Effector CD8-positive, alpha-beta T cell (primary cell): ENCODE measurements around the gene SURF6.
"Not testable (repeated sequence)": the region's sequence is repeated elsewhere in the genome, so short reads cannot be mapped to it uniquely, and the experiment has no call there.

ENCODE experiments used
- DNase-seq: peaks from one replicate; lab custom pipeline; 2025; lab: John Stamatoyannopoulos, UW
- total RNA-seq, 4 experiments: gene quantifications; one replicate each; lab custom pipeline; 2026; lab: John Stamatoyannopoulos, UW

SURF6 gene
- total RNA-seq = 61.6 to 90.6 (median 75.5) reads per million in 4 experiments

DNA sequence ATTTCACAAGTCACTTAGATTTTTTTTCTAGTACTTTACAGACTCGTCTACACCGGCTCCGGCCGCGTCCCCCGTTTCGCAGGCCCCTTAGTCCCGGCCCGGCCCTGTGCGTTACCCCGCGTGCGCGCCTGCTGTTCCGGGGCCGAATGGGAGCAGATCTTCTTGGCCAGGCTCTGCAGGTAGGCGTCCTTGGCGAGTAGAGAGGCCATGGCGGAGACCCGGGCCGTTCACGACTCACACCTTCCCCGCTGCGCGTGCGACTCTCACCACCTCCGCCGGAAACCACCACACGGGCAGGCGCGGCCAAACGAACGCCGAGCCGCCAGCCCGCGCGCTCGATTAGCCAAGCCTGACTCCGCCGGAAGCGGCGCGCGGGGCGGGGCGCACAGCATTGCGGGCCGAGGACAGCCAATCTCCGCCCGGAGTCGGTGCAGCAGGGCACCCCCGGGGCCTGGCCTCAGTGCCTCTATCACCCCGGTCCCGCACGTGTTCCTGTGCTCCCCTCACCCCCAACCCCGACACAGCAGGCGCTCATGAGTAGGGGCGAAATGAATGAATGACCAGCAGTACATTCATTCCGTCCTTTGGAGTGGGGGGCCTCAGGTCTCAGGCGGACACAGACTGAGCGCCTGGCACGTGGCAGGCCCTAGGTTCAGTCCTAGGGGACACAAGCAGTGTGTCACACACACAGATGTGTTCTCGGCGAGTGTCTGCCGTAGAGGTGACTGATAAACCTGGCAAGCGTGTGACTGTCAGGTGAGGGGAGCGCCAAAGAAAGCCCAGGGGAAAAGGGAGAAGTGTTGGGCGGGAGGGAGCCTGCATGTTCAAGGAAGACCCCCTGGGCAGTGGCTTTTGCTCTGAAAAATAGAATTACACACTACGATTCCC lies at the start of gene SURF6:
Gene SURF6, minus strand, starts transcription at position 265 of the 888 bp plus-strand sequence. Its CDS starts 56 bp downstream, at position 209.
- DNase-seq = peak; percentile 88

DNA sequence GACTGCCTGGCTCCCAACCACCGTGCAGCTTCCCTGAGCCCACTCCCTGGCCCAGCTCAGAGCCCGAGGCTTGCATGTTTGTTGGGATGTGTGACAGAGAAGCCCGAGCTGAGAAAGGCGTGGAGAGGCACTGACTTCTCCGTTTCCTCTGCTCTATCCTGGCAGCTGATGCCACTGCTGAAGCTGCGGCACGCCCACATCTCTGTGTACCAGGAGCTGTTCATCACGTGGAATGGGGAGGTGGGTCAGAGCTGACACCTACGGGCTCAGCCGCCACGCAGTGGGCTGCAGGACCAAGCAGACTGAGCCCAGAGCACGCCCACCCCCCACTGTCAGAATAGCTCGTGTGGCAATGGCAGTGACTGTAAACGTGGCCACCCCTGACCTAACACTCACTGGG lies 49.5 kb upstream of the SURF6 start:
- DNase-seq = no peak

DNA sequence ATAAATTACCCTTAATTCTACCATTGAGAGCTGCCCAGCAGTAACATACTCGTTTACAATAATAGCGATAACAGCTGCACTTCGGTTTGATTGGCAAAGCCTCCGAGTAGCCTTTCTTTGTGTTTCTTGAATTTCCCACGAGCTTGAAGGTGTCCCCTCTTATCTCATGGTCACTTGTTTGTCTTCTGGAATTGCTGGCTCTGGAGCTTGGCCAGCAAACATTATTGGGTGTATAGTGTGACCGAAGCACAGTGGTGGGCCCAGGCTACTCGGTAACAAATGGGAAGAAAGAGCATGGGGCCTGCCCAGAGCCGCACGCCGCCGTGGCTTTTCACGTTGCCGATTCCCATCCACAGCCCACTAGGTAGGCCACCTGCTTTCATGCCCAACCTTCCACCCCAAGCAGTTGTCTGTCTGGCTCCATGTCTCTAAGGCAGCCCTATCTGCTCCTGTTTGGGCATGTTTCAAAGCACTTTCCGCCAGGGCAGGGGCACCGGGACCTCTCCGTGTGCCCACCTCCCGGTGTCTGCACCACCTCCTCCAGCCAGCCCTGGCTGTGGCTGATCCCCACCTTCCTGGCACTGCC lies 48.8 kb upstream of the SURF6 start:
- no peak for DNase-seq

DNA sequence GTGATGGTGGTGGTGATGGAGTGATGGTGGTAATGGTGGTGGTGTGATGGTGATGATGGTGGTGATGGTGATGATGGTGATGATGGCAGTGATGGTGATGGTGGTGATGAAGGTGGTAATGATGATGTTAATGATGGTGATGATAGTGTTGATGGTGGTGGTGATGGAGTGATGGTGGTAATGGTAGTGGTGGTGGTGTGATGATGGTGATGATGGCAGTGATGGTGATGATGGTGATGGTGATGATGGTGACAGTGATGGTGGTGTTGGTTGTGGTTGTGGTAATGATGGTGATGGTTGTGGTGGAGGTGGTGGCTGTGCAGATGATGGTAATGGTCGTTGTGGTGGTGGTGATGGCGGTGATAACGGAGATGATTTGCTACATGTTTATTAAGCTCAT lies 47.5 kb upstream of the SURF6 start:
- DNase-seq = no peak

DNA sequence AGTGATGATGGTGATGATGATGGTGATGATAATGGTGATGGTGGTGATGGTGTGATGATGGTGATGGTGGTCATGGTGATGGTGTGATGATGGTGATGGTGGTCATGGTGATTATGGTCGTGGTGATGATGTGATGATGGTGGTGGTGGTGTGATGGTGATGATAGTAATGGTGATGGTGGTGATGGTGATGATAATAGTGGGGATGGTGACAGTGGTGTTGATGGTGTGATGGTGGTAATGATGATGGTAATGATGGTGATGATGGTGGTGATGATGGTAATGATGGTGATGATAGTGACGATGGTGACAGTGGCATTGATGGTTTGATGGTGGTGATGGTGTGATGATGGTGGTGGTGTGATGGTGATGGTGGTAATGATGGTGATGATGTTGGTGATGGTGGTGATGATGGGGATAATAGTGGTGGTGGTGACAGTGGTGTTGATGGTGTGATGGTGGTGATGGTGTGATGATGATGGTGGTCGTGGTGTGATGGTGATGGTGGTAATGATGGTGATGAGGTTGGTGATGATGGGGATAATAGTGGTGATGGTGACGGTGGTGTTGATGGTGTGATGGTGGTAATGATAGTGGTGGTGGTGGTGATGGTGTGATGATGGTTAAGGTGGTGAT lies 46.6 kb upstream of the SURF6 start:
- no peak for DNase-seq

DNA sequence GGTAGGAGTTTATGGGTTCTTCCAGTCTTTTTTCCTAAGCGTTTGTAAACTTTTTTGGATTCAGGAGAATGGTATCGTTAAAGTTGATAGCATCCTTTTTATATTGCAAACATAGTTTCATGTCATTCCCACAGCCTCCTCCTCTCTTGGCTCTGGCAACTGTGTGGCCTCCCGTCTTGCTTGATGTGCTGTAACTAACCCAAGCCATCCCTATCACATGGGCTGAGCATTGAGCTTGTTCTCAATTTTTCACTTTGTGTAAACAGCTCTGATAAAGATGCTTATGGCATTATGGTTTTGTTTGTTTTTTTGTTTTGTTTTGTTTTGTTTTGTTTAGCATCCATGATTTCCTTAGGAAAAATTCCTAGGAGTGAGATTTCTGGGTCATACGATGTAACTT lies 44.7 kb upstream of the SURF6 start:
- no peak for DNase-seq

DNA sequence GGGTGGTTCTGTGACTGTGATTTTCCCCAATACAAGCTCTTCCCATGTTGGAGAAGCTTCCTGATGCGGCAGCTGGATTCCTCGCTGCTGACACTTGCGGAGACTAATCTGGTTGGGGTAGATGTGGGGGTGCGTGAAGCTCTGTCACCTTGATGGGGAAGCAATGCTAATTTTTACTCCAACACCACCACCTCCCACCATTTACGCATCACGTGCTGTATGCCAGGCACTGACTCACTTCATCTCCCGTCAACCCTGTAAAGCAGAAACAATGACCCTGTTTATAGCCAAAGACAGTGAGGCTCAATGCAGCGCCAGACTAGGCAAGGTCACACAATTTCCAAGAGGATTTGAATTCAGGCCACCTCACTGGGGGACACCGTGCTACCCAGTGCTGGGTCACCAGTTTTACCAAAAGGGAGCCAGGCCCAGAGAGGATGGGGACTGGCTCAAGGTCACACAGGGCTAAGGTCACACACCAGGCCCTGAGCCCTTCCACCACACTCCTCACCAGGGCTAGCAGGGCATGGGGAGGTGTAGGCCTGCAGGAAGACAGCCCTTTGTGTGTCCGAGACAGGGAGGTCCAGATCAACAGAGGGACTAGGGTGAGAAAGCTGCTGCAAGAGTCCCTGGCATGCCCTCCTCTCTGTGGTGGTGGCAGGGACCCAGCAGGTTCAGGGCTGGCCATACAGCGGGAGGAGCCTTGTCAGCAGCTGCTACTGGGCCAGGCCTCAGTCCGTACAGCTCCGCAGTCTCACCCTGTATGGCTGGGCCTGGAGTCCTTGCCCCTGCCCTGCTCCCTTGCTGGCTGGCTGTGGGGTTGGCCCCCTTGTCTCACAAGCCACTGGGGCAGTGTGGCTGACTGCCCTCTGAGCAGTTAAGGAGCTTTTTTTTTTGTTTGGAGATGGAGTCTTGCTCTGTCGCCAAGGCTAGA lies 43.4 kb upstream of the SURF6 start:
- no peak for DNase-seq

DNA sequence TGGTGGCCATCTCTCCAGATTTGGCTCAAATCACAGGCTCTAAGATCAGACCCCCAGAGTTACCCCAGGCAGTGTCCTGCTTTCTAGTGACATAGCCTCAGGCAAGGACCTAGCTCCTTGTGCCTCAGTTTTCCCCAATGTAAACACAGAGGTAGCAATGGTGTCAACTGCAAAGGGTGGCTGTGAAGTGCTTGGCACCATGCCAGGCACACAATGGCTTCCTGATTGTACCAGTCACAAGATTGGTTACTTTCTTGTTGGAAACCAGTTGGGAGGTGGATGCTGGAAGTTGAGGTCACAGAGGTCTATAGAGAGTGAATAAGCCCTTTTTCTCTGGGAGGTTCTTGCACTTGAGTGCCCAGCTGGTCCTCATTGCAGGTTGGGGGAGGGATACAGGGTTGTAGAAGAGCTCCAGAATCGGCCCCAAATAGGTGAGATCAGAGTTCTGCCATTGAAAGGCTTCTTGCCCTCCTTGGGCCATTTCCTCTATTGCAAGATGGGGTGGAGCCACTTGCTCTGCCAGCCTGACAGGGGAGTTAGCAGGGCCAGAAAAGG lies 42.5 kb upstream of the SURF6 start:
- DNase-seq = no peak

DNA sequence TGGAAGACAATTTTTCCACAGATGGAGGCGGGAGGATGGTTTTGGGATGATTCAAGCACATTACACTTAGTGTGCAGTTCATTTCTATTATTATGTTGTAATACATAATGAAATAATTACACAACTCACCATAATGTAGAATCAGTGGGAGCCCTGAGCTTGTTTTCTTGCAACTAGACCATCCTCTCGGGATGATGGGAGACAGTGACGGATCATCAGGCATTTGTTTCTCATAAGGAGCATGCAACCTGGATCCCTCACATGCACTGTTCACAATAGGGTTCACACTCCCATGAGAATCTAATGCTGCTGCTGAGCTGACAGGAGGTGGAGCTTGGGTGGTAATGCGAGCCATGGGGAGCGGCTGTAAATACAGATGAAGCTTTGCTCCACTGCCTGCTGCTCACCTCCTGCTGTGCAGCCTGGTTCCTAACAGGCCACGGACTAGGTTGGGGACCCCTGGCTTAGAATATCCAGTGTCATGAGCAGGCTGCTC lies 41.8 kb upstream of the SURF6 start:
- DNase-seq = no peak

DNA sequence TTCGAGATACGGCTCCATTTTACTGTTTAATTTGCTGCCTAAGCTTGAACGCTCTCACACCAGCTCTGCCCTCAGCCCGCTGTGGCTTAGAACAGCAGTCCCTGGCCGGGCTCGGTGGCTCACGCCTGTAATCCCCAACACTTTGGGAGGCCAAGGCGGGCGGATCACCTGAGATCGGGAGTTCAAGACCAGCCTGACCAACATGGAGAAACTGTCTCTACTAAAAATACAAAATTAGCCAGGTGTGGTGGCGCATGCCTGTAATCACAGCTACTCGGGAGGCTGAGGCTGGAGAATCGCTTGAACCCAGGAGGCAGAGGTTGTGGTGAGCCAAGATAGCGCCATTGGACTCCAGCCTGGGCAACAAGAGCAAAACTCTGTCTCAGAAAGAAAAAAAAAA lies 41.3 kb upstream of the SURF6 start:
- DNase-seq = not testable (repeated sequence)

DNA sequence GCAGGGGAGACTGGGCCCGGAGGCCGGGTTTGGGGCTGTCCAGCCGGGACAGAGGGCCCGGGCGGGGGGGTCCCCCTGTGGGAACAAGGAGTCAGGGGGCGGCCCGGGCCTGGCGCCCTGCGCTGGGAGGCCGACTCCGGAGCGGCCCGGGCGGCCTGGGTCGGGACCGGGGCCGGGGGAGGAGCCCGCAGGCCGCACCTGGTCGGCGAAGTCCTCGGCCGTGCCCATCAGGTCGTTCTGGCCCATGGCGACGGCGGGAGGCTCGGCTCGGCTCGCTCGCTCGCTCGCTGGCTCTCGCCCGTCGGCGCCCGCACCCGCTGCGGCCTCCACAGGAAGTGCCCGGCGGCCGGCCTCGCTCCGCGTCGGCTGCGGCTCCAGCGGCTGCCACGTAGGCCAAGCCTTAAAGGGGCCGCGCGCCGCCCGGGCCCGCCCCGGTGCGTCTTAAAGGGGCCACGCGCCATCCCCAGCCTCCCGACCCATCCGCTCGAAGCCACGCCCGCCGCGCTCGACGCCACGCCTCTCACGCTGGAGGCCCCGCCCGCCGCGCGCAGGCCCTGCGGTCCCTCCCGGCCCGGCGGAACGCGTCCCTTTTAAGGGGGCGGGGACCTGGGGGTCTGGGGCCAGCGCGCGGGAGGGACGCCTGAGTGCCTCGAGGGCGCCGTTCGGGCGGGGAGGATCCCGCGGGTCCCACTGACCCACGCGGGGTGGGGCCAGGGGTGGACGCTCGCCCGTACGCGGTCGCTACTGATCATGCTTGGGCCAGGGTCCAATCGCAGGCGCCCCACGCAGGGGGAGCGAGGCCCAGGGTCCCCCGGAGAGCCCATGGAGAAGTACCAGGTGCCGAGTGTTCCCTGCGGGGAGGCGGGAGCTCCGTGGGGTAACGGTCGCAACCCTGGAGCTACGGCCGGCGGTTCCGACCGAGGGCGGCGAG lies 40.0 kb upstream of the SURF6 start, which contains the start of the genes STKLD1 and SURF4:
Gene STKLD1, plus strand, starts transcription at position 643 of the 931 bp plus-strand sequence. Its CDS starts 108 bp downstream, at position 751.
Gene SURF4, minus strand, starts transcription at position 337 of the 931 bp plus-strand sequence. Its CDS starts 91 bp downstream, at position 246.
- DNase-seq = peak; percentile 86

DNA sequence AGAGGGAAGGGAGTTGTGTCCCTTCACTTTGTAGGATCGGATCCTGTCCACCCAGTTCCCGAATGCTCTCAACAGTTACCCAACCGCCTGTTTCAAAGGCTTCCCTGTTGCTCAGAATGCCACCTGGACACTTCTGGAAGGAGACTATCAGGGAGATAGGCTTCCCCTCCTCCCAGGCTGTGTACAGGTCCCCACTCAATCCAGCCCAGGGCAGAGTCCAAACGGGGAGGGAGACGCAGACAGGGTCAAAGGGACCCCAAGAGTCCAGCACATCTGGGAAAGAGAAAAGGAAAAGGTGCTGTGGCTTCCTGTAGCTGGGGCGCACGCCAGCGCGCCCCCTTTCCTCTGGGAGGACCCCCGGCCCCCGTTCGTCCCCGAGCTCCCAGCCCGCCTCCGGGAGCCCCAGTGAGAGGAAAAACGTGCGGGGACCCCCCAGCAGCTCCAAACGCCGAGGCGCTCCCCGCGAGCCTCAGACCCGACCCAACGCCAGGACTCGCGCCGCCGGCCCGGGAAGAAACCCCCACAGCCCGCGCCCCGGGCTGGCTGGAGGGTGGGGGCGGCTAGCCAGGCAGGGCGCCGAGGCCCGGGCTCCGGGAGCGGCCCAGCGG lies 39.2 kb upstream of the SURF6 start:
- no peak for DNase-seq

DNA sequence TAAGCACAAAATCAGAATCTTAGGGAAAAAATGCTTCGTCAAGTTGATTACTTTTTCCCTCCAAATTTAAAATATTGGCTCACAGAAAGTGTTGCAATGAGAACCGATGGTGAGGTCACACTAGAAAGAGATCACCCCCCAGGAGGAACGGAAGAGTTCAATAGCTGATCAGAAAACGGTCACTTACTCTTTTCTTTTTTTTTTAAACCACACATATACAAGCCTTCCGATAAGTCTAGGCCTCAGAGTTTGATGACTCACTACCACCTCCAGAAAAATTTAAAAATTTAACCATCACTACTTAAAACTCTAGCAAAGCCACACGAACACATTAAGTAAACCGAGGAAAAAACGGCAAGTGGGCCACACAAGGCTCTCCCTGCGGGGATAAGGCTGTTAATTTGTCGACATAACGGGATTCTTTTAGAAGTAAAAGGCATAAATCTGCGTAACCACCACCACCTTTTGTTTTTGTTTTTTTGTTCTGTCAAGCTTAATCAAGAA lies 38.7 kb upstream of the SURF6 start:
- no peak for DNase-seq

DNA sequence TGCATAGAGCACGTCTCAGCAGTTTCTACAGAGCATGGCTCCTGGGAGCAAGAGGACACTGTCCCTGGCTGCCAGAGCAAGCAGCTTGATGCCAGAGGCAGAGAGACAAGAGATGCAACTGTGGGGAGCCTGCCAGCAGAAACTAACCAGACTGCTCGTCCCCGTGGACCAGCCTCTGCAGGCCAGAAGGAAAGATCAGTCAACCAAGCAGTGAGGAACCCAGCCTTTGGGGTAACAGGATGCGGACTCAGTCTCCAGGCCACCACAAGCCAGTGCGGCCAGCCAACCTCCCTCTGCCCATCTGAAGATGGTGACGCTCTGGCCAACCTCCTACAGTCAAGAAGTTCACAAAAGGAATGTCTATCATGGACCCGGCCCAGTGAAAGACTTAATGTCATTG lies 36.2 kb upstream of the SURF6 start:
- DNase-seq = no peak

DNA sequence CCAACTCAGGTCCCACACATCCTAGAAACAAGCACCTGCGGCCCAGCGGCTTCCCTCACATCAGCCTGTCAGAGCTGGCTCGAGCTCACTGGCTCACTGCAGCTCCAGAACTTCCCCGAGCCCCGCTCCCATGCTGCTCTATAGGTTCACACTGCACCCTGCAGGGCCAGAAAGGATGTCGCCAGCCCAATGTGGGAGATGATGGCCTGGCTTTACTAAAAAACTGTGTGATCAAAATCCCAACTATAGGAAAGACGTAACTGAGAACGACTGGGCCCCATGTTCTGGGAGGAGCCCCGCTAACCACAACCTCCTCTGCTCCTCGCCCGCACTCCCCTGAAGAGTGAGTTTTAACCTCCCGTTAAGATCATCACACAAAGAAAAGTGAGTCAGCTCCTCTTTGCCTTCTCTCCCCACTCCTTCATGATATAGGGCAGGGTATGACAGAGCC lies 35.3 kb upstream of the SURF6 start:
- DNase-seq = peak; percentile 46

DNA sequence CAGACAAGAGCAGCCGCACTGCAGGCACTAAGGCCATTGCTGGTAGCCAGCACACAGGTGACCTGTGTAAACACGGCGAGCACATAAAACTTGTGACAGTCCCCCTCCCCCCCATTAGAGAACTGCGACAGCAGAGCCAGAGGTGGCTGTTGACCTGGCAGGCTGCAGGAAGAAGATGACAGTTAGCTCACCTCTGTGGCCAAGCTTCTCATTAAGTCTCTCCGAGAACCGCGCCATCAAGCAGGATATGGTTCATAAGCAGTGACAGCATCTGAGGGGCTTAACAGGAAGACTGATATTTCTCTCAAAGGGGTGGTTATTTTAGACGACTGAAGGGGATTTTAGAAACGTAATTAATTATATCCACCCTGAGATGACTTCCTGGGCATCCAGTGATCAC lies 34.7 kb upstream of the SURF6 start:
- no peak for DNase-seq

DNA sequence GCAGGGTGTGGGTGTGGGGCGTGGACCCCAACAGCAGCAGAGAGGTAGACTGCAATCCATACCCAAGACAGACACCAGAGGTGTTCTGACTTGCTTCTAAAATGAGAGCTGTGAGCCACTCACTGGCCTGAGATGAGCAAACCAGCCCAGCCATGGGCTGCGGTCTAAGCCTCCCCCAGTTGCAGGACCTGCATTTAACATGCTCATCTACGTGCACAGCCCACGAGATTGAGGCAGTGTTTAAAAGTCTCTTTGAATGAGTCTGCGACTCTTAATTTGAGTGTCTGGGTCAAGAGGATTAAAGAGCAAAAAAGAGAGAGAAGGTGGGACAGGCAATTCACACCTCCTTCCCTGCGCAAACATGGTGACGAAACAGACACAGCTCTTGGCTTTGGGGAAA lies 33.9 kb upstream of the SURF6 start:
- DNase-seq = no peak

DNA sequence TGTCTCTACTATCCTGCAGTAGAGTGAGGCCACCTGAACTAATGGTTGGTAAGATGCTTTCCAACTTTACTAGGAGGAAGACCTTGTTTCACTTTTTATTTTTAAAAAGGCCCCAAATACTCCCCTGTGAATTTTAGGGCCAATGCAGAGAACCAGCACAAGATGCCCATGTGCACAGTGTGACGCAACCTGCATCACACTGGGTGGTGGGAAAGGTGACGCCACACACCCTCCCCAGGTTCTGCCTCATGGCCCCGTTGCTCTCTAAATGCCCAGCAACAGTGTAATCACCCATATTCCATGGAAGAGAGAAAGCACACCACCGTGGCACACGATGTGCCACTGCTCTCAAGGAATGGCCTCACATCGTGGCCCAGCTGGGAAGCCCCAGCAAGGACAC lies 33.4 kb upstream of the SURF6 start:
- DNase-seq = no peak

DNA sequence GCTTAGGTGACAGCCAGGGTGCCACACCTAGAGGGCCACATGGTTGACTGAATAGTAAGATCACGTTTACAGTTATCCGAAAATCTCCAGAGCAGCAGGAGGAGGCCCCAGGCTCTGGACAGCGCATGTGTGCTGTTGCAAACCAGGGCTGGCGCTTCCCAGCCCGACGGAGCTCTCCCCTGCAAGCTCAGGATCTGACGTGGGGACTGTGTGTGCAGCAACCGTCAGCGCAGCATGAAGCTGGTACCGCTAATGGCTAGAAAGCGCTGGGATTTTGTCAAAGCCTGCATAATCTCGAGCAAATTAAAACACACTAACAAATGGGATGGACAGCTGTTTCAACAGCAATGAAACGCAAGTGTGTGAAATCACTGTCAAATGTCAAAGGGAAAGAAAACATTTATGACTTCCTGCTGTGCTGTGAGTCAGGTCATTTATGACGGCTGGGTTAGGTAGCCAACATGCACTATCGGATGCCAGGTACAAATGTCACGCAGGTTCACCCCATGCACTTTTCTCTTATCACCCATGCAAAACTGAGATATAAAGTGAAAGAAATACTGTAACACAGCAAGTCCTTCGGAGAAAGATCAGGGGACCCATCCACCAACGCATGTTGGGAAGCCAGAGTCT lies 32.4 kb upstream of the SURF6 start:
- no peak for DNase-seq
